GM19025 (cell line): ENCODE results near the gene LCN6.
"Not testable (repeated sequence)": the region's sequence is repeated elsewhere in the genome, so short reads cannot be mapped to it uniquely, and the experiment has no call there.

Source experiments
- ATAC-seq: cut with Tn5 transposase; IDR thresholded peaks from one replicate; pipeline ENCODE4 v1.9.1; 2021; ENCODE audit warnings: mild to moderate bottlenecking, low read depth, moderate library complexity; ENCODE audit not compliant: unreplicated experiment

The LCN6 gene, protein sequence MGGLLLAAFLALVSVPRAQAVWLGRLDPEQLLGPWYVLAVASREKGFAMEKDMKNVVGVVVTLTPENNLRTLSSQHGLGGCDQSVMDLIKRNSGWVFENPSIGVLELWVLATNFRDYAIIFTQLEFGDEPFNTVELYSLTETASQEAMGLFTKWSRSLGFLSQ

DNA sequence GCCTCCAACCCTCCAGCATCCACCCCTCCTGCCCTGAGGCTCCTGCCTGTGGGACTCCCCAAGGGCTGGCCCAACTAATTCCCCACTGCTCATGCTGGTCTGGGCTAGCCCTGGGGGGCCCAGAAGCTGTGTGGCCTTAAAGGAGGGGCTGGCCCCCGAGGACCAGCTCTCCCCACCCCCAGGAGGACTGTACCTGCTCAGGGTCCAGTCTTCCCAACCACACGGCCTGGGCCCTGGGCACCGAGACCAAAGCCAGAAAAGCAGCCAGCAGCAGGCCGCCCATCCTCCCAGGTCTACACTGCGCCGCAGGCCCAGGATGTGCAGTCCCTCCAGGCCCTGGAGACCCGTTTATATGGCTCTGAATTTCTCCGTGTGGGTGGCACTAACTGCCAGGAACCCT is at the start of gene LCN6:
LCN6 (minus strand) TSS at position 325 of the 400 bp plus-strand sequence; CDS start at position 283, 42 bp downstream.
- no peak for ATAC-seq

DNA sequence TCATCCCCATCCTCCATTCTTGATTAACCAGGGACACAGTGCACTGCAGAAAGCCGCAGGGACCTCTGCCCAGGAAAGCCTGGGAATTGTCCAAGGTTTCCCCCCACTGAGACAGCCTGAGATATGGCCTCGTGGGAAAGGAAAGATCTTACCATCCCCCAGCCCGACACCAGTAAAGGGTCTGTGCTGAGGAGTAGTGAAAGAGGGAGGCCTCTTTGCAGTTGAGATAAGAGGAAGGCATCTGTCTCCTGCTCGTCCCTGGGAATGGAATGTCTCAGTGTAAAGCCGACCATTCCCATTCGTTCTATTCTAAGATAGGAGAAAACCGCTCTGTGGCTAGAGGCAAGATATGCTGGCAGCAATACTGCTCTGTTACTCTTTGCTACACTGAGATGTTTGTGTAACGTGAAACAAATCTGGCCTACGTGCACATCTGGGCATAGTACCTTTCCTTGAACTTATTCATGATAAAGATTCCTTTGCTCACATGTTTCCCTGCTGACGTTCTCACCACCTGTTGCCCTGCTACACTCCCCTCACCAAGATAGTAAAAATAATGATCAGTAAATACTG is 48.5 kb upstream of the LCN6 start:
- not testable (repeated sequence) for ATAC-seq

DNA sequence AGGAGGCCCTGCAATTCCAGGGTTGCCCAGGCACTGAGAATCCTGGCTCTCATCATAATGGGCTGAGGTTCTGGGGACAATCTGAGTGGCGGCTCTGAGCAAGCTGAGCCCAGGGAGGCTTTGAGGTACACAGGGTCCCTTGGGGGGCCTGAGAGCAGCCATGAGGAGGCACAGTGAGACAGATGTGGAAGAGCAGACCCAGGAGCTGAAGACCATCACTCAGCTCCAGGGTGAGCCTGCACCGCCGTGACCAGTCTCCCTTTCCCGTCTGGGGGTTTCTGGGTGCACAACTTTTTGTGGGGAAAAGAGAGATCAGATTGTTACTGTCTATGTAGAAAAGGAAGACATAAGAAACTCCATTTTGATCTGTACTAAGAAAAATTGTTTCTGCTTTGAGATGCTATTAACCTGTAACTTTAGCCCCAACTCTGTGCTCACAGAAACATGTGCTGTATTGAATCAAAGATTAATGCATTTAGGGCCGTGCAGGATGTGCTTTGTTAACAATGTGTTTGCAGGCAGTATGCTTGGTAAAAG is 48.0 kb upstream of the LCN6 start, which contains the start of gene CCDC183:
CCDC183 (plus strand) TSS at position 101 of the 537 bp plus-strand sequence; CDS start at position 161, 60 bp downstream.
- ATAC-seq = no peak

DNA sequence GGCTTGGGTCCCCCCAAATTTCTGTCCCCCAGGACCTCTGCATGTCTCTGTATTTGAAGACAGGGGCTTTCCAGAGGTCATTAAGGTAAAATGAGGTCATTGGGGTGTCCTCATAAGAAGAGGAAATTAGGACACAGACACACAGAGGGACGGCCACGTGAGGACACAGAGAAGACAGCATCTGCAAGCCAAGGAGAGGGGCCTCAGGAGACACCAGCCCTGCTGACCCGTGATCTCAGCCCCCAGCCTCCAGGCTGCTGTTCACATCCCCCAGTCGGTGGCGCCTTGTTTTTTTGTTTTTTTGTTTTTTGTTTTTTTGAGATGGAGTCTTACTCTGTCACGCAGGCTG is 46.6 kb upstream of the LCN6 start:
- ATAC-seq = no peak

DNA sequence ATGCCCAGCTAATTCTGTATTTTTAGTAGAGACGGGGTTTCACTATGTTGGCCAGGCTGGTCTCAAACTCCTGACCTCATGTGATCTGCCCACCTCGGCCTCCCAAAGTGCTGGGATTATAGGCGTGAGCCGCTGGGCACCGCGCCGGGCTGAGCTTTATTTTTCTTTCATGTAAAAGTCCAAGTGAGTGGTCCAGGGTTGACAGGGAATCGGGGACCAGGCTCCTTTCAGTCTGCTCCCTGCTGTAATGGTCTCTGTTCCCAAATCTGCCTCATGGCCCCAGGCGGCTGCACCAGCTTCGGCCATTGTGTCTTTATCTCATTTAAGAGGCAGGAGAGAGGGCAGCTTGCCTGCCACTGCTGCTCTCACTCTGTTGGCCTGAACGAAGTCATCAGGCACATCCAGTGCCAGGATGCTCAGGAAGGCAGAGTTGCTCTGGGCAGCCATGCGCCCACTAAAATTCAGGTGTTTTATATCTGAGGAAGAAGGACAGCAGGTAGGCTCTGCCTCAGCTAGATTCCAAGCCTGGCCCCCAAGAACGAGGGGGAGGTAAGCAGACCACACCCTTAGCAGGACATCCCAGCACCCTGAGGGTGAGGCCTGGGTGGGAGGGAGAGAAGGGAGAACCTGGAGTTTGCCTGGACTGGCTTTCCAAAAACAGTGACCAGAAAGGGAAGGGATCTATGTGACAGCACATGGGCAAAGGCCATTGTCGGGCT is 46.1 kb upstream of the LCN6 start:
- ATAC-seq = no peak

DNA sequence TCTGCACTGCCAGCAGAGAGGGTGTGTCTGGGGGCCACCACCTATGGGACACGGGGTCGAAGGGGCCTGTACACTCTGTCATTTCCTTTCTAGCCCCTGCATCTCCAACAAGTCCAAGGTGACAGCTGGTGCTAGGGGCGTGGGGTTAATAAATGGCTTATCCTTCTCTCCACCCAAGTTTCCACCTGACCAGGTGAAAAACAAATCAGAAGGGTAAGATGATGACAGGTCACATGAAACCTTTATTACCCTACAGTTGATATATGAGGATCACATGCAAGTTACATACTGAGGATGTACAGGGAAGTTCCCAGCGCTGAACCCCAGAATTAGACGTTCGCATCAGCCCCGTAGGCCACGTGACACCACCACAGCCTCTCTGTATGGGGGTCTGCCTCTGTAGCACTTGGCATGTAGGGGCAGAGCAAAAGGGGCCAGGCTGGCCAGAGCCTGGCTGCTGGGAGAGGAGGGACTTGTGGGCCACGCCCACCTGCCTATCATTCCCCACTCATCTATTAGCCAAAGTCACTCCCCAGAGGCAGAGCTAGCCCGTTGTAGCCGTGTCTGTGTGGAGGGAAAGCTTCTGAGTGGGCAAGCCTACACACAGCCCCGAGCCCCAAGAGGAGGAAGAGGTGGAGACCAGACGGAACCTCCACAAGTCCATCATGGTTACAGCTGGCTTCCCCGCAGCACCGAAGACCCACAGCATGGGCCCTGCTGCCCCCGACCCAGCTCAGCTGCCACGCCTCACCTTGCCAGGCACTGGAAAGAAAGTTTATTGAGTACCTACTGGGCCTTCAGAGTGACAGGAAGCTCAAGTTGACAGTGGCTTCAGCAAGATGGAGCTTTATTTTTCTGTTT is 45.0 kb upstream of the LCN6 start:
- no peak for ATAC-seq

DNA sequence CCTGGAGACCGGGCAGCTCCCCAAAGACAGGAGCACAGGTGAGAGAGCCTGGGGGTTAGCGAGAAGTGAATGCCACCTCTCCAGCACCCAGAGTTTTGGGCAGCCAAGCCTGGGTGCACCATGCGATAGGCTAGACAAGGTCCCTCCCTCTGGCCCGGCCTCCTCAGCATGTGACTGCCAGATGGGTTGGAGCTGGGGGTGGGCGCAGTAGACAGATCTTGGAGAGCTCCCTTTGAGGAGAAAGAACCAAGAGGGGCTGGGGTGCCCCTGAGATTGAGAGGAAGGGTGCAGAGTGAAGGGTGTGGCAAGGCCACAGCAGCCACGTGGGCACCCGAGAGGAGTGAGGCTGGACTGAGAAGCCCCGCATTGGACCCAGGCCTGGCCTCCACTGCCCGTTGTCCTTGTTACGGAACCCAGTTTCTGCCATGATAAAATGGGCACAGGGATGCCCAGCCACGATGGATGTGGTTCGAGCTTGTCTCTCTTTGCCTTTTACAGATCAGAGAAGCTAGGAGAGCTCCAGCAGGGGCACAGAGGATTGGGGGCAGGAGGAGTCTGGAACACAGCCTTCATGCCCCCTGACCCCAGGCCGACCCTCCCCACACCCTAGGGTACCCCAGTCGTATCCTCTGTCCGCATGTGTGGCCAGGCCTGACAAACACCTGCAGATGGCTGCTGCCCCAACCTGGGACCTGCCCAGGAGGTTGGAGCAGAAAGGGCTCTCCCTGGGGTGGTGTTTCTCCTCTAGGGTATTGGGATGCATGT is 44.2 kb upstream of the LCN6 start:
- no peak for ATAC-seq

DNA sequence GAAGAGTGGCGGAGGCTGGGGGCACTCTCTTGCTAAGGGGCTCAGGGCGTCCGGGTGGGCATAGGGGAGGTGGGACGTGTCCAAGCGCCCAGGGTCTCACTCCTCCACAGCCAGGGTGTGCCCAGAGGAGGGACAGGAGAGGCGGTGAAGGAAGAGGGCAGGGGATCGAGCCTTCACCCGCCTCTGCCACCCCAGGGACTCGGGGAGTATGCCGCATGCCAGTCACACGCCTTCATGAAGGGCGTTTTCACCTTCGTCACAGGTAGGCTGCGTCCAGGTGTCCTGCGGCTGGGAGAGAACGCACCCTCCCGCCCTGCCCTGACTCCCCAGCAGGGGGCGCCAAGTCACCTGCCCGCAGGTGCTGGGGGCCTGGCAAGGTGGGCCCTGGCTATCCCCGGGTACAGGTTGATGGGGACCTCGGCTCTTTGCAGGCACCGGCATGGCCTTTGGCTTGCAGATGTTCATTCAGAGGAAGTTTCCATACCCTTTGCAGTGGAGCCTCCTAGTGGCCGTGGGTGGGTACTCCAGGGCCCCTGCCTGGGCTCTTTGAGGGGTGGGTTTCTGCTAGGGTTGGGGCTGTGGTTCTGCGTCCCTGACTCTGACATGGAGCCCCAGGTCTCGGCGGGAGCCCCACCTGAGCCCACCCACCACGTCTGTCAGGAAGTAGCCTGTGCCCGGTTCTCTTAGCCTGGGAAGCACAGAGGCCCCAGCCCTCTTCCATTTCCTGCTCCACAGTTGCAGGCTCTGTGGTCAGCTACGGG is 43.4 kb upstream of the LCN6 start:
- ATAC-seq = no peak

DNA sequence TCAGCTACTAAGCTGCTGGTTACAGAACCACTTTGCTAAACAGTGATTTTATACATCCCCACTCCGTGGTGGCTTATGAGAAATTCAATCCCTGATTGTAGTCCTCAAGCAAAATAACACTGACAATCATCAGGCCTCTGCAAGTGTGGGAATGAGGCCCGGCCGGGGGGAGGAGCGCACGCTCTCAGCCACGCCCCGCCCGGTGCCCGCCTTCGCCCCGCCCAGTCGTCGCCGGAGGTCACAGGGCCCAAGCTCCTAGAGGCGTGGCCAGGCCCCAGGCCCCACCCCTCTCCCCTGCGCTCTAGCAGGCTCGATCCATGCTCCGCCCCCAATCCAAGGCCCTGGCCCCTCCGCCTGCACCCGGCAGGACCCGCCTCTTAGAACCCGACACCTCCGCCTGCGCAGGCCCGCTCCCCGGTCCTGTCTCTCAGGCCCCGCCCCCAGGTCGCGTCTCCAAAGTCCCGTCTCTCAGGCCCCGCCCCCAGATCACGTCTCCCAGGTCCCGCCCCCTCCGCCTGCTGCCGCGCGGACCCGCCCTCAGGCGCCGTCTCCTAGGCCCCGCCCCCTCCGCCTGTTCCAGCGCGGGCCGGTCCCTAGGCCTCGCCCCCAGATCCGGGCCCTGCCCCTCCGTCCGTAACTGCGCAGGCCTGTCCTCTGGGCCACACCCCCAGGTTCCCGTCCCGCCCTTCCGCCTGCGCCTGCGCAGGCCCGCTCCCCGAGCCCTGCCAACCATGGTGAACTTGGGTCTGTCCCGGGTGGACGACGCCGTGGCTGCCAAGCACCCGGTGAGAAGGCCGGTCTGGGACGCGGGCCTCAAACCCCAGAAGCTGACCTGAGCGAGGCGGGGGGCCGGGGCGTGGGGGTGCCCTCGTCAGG is 42.6 kb upstream of the LCN6 start, which contains the start of gene TMEM141:
TMEM141 (plus strand) TSS at position 705 of the 876 bp plus-strand sequence; CDS start at position 732, 27 bp downstream.
- ATAC-seq = peak; percentile 79

DNA sequence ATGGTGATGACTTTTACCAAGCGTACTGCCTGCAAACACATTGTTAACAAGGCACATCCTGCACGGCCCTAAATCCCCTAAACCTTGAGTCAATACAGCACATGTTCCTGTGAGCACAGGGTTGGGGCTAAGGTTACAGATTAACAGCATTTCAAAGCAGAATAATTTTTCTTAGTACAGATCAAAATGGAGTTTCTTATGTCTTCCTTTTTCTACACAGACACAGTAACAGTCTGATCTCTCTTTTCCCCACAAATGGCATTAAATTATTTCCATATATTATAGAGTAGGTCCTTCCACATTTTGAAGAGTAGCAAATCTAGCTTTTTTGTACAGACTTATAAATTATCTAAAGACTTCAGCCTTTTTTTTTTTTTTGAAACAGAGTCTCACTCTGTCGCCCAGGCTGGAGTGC is 41.2 kb upstream of the LCN6 start:
- no peak for ATAC-seq

DNA sequence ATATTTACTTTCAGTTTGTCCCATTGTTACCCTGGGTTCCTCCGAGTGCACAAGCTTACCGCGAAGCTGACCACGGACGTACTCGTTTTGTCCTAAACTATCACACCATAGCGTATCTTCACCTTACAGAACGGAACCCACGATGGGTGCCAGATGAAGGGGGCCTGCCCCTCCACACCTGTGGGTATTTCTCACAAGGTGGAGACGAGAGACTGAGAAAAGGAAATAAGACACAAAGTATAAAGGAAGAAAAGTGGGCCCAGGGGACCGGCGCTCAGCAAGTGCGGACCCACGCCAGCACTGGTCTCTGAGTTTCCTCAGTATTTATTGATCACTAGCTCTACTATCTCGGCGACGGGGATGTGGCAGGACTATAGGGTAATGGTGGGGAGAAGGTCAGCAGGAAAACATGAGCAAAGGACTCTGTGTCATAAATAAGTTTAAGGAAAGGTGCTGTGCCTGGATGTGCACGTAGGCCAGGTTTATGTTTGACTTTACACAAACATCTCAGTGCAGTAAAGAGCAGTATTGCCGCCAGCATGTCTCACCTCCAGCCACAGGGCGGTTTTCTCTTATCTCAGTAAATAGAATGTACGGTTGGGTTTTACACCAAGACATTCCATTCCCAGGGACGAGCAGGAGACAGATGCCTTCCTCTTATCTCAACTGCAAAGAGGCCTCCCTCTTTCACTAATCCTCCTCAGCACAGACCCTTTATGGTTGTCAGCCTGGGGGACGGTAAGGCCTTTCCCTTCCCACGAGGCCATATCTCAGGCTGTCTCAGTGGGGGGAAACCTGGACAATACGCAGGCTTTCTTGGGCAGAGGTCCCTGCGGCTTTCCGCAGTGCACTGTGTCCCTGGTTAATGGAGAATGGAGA is 40.6 kb upstream of the LCN6 start:
- ATAC-seq = not testable (repeated sequence)

DNA sequence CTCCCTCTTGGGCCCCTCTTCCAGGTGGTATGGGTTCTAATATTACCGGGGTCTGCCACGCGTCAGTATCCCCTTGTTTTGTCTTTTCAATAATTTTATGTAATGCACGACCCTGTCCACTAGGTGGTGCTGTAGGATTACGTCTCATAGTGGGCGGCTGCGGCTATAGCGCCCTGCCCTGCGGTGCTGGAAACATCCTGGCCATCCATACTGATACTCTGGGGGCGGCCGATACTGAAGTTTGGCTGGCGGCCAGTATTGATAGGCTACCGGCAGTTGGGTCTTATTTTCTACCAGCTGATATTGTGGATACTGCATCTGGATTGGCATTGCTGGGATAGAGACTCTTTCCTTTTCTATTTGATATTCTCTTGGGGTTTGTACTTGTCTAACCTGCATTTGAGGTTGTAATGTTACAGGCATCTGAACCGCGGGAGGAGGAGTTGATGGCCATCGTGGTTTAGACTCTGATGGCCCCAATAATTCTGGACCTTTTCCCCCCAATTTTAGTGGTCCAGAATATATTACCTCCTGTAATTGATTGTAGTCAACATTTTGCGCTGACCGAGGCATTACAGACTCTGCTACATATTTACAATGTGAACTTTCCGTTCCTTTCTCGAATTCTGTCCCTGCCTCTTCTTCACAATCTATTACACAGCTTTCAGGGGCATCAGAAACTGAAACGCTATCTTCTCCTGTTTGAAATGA is 39.5 kb upstream of the LCN6 start:
- no peak for ATAC-seq

DNA sequence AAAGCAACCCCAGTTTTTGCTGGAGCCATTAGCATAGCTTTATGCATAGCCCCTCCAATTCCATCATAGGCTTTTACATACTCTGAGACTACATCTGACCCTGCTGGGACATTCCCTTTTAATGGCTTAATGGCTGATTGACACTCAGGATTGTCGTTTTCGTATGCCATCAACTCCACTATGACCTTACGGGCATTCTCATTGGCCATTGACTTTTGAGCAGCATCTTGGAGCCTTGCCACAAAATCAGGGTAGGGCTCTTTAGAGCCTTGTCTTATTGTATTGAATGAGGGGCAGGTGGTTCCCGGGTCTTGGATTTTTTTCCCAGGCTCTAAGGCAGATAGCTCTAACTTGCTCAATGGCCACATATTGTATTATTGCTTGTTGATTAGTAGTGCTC is 38.7 kb upstream of the LCN6 start:
- not testable (repeated sequence) for ATAC-seq

DNA sequence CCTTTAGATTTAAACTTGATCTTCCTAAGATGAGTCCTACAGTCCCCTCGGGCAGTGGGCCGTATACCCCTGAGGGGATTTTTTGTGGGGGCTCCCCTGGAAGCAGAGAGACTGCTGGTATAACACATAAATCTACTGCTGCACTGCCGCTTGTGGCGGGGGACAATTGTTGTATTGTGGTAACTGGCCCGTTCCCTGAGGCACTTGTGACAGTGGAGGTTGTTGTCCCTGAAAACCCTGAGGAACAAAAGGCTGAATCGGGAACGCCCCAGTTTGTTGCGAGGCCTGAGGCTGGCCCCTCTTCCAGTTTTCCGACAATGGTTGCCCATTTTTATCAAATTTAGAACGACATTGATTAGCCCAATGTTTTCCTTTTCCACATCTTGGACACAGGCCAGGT is 38.1 kb upstream of the LCN6 start:
- no peak for ATAC-seq

DNA sequence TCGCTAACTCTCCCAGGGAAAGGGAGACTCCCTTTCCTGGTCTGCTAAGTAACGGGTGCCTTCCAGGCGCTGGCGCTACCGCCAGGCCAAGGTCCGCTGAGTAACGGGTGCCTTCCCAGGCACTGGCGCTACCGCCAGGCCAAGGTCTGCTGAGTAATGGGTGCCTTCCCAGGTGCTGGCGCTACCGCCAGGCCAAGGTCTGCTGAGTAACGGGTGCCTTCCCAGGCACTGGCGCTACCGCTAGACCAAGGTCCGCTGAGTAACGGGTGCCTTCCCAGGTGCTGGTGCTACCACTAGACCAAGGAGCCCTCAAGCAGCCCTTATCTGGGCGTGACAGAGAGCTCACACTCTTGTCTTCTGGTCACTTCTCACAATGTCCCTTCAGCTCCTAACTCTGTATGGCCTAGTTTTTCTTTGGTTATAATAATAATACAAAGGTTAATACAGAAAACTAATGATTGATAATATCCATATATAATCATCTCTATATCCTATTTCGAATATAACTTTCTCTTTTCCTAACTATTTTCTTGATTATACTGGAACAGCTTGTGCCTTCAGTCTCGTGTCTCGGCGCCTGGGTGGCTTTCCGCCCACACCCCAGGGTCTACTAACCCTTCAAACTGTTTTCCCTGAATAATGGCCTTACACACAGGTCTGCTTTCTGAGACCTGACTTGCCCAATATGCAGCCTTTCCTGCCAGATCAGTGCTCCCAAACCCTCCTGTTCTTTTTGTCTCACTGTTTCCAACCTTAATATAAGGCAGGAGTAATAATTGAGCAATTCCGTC is 37.4 kb upstream of the LCN6 start:
- not testable (repeated sequence) for ATAC-seq

DNA sequence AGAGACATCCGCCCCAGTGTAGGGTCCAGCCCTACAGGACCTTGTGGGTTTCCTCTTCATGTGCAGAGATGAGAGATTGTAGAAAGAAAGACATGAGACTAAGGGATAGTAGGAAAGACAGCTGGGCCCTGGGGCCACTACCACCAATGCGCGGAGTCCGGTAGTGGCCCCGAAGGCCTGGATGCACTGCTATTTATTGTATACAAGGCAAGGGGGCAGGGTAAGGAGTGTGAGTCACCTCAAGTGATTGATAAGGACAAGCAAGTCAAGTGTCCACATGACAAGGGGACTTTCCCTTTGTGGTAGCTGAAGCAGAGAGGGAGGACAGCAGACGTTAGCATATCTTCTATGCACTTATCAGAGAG is 36.7 kb upstream of the LCN6 start:
- no peak for ATAC-seq
